Prostate gland (tissue), 2 donors: ENCODE measurements around the gene ACTN1.

Experiments used
- POLR2A ChIP-seq: fragments of 450-650 bp; IDR thresholded peaks from one replicate; pipeline ENCODE4 v1.6.1; 2016; ENCODE audit warnings: antibody characterized with exemption, mild to moderate bottlenecking
- TF ChIP-seq, protein P1 (sequence below), 4 experiments: fragments of 200-600 bp in 2 of 4; fragments of 450-650 bp in 2 of 4; sonication (generic) in 2 of 4; IDR thresholded peaks; 1 replicate in 3 of 4; 2 replicates in 1 of 4; pipeline ENCODE4 v1.5.1; 2016 to 2019; ENCODE audit warnings: antibody characterized with exemption in 4 of 4, mild to moderate bottlenecking in 2 of 4, moderate library complexity in 2 of 4

DNA sequence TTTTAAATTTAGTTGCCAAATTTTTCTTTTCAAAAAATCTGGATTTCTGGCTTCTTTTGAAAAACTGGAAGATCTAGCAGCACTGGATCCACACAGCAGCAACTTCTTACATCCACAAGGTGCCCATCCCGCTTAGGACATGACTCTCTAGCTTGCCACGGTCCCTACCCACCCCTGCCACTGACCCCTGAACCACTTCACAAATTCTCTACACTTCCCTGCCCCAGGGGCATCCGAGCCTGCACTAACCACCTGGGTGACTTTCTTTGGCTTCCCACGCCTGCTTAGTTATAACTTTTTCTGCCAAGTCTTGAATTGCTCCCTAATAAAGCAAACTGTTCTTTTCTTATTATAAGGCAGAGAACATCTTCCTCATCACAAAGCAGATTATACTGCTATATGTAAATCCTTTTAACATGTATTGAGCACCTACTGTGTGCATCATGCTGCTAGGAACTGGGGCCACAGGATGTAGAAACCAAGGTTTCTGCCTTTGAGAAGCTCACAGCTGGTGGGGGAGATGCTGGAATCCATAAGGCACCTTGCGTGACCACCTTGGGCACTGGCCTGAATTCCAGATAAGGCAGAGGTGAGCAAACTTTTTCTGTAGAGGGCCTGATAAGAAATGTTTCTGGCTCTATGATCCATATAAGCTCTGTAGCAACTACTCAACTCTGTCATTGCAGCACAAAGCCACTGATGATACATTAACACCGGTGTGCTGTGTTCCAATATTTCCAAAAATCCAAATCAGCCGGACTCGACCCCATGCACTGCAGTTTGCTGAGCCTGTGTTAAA, 59.8 kb downstream of the ACTN1 start:
- TF ChIP-seq, protein P1, sequence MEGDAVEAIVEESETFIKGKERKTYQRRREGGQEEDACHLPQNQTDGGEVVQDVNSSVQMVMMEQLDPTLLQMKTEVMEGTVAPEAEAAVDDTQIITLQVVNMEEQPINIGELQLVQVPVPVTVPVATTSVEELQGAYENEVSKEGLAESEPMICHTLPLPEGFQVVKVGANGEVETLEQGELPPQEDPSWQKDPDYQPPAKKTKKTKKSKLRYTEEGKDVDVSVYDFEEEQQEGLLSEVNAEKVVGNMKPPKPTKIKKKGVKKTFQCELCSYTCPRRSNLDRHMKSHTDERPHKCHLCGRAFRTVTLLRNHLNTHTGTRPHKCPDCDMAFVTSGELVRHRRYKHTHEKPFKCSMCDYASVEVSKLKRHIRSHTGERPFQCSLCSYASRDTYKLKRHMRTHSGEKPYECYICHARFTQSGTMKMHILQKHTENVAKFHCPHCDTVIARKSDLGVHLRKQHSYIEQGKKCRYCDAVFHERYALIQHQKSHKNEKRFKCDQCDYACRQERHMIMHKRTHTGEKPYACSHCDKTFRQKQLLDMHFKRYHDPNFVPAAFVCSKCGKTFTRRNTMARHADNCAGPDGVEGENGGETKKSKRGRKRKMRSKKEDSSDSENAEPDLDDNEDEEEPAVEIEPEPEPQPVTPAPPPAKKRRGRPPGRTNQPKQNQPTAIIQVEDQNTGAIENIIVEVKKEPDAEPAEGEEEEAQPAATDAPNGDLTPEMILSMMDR (IDR thresholded peaks at IDR 0.05) = no peak
- no peak for TF ChIP-seq POLR2A
